ENCODE data around the gene ZNF555.

- TF ChIP-seq, protein P1, sequence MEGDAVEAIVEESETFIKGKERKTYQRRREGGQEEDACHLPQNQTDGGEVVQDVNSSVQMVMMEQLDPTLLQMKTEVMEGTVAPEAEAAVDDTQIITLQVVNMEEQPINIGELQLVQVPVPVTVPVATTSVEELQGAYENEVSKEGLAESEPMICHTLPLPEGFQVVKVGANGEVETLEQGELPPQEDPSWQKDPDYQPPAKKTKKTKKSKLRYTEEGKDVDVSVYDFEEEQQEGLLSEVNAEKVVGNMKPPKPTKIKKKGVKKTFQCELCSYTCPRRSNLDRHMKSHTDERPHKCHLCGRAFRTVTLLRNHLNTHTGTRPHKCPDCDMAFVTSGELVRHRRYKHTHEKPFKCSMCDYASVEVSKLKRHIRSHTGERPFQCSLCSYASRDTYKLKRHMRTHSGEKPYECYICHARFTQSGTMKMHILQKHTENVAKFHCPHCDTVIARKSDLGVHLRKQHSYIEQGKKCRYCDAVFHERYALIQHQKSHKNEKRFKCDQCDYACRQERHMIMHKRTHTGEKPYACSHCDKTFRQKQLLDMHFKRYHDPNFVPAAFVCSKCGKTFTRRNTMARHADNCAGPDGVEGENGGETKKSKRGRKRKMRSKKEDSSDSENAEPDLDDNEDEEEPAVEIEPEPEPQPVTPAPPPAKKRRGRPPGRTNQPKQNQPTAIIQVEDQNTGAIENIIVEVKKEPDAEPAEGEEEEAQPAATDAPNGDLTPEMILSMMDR (IDR thresholded peaks at IDR 0.05) = no peak
- TF ChIP-seq EP300 (IDR thresholded peaks at IDR 0.05) = no peak
Measured at GRCh38 chr19:2847507-2847906, 6.2 kb downstream of the ZNF555 start.

Data from sigmoid colon (tissue), 4 donors.